DND-41 (cell line): ENCODE results near the gene DLG2.
"Not testable (repeated sequence)": the region's sequence is repeated elsewhere in the genome, so short reads cannot be mapped to it uniquely, and the experiment has no call there.

Experiments used
- ATAC-seq: fragments of 200-7000 bp; cut with Tn5 transposase; 3 replicates; pipeline ENCODE4 v1.9.1; 2021; ENCODE audit warnings: low read depth; ENCODE audit not compliant: insufficient read depth
- DNase-seq: peaks from one replicate; pipeline ENCODE4 v3.0.0-alpha.2; 2020
- H2AFZ ChIP-seq: 2 replicates; pipeline ENCODE4 v1.6.0; 2012; ENCODE audit warnings: low read depth, low read length
- H3K27ac ChIP-seq: 2 replicates; pipeline ENCODE4 v1.5.1; 2012; ENCODE audit warnings: low read length, inconsistent platforms
- H3K27me3 ChIP-seq: fragments of 200-600 bp; sonication (generic); 2 replicates; pipeline ENCODE4 v1.6.0; 2012; ENCODE audit warnings: low read length, mild to moderate bottlenecking, inconsistent platforms; ENCODE audit not compliant: insufficient read depth, poor library complexity
- H3K36me3 ChIP-seq: 2 replicates; pipeline ENCODE4 v1.5.1; 2012; ENCODE audit warnings: low read length, inconsistent platforms; ENCODE audit not compliant: insufficient read depth
- H3K4me1 ChIP-seq: 2 replicates; pipeline ENCODE4 v1.5.1; 2012; ENCODE audit warnings: mild to moderate bottlenecking, low read length; ENCODE audit not compliant: insufficient read depth
- H3K4me2 ChIP-seq: 2 replicates; pipeline ENCODE4 v1.6.0; 2012; ENCODE audit warnings: mild to moderate bottlenecking, moderate library complexity, low read length, inconsistent platforms; ENCODE audit not compliant: insufficient read depth
- H3K4me3 ChIP-seq, 2 experiments: fragments of 200-600 bp in 1 of 2; shearing (Covaris generic) in 1 of 2; 2 replicates each; pipeline ENCODE4 v1.5.1; 2012 to 2016; ENCODE audit warnings: inconsistent platforms in 2 of 2, low read length in 2 of 2, mild to moderate bottlenecking in 2 of 2, low read depth in 1 of 2, moderate library complexity in 1 of 2
- H3K79me2 ChIP-seq: 2 replicates; pipeline ENCODE4 v1.6.0; 2012; ENCODE audit warnings: low read length, inconsistent platforms; ENCODE audit not compliant: insufficient read depth
- H3K9ac ChIP-seq: 2 replicates; pipeline ENCODE4 v1.6.0; 2012; ENCODE audit warnings: low read depth, mild to moderate bottlenecking, inconsistent platforms, low read length, moderate library complexity
- H3K9me3 ChIP-seq: 2 replicates; pipeline ENCODE4 v1.5.1; 2012; ENCODE audit warnings: low read length, moderate library complexity, mild to moderate bottlenecking, inconsistent platforms; ENCODE audit not compliant: insufficient read depth, severe bottlenecking
- H4K20me1 ChIP-seq: 2 replicates; pipeline ENCODE4 v1.6.0; 2012; ENCODE audit warnings: low read length; ENCODE audit not compliant: insufficient read depth
- EZH2 ChIP-seq: IDR thresholded peaks from 3 replicates; pipeline ENCODE4 v1.6.1; 2012; ENCODE audit warnings: borderline replicate concordance, low read depth, mild to moderate bottlenecking, moderate library complexity, low read length, inconsistent platforms; ENCODE audit not compliant: severe bottlenecking
- TF ChIP-seq, protein P1 (sequence below): IDR thresholded peaks from 2 replicates; pipeline ENCODE4 v1.5.1; 2012; ENCODE audit warnings: borderline replicate concordance, low read length, moderate library complexity, mild to moderate bottlenecking; ENCODE audit not compliant: poor library complexity, severe bottlenecking; ENCODE audit errors: extremely low read depth

The DLG2 gene

GRCh38 chr11:85236211-85236610, 390.9 kb downstream of the DLG2 start:
- H3K4me3 ChIP-seq, result no peak overlapping the region
- ATAC-seq, result no peak
- no peaks in the 10 kb centered on the region for H3K4me1 ChIP-seq
- H3K79me2 ChIP-seq, result no peaks in the 10 kb centered on the region
- no peak for DNase-seq
- TF ChIP-seq EZH2, result no peak
- TF ChIP-seq, protein P1, sequence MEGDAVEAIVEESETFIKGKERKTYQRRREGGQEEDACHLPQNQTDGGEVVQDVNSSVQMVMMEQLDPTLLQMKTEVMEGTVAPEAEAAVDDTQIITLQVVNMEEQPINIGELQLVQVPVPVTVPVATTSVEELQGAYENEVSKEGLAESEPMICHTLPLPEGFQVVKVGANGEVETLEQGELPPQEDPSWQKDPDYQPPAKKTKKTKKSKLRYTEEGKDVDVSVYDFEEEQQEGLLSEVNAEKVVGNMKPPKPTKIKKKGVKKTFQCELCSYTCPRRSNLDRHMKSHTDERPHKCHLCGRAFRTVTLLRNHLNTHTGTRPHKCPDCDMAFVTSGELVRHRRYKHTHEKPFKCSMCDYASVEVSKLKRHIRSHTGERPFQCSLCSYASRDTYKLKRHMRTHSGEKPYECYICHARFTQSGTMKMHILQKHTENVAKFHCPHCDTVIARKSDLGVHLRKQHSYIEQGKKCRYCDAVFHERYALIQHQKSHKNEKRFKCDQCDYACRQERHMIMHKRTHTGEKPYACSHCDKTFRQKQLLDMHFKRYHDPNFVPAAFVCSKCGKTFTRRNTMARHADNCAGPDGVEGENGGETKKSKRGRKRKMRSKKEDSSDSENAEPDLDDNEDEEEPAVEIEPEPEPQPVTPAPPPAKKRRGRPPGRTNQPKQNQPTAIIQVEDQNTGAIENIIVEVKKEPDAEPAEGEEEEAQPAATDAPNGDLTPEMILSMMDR, result no peak
- no peak overlapping the region for H2AFZ ChIP-seq
- H3K9me3 ChIP-seq, result no peaks in the 10 kb centered on the region
- no peak overlapping the region for H3K27ac ChIP-seq
- H3K36me3 ChIP-seq, result no peaks in the 10 kb centered on the region
- no peaks in the 10 kb centered on the region for H4K20me1 ChIP-seq
- no peak overlapping the region for H3K9ac ChIP-seq
- H3K27me3 ChIP-seq, result no peaks in the 10 kb centered on the region
- no peak overlapping the region for H3K4me2 ChIP-seq

DNA sequence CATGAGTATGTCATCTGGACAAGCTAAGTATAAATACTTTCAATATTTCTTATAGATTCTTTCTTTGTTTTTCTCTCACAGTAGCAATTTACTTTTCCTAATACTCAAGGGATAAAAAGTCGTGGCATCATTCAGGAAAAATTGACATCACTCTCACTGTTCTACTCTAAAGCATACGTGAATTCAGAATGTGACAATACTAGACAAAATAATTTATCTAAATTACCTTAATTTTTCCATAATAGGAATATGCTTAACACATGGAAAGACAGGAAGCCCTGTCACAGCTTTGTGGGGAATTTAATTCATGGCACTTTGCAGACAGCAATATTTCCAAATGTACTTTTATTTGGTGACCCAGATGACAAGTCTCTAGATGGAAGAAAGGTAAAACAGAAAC, 394.6 kb downstream of the DLG2 start:
- no peak for DNase-seq
- Histone ChIP-seq H3K9me3 (no peaks in the 10 kb centered on the region), H3K4me2 (no peak overlapping the region), H4K20me1 (no peaks in the 10 kb centered on the region), H3K9ac (no peak overlapping the region), H3K4me1 (no peaks in the 10 kb centered on the region), H3K27me3 (no peaks in the 10 kb centered on the region), H3K79me2 (no peaks in the 10 kb centered on the region), H3K27ac (no peak overlapping the region), H3K36me3 (no peaks in the 10 kb centered on the region), H2AFZ (no peak overlapping the region), H3K4me3 (no peak overlapping the region)
- no peak for ATAC-seq
- TF ChIP-seq, protein P1, result no peak
- TF ChIP-seq EZH2, result no peak

GRCh38 chr11:85231588-85231987, 395.6 kb downstream of the DLG2 start:
- Histone ChIP-seq H4K20me1 (no peaks in the 10 kb centered on the region), H3K4me1 (no peaks in the 10 kb centered on the region), H3K4me3 (no peak overlapping the region), H2AFZ (no peak overlapping the region), H3K27me3 (no peaks in the 10 kb centered on the region), H3K36me3 (no peaks in the 10 kb centered on the region), H3K79me2 (no peaks in the 10 kb centered on the region), H3K9ac (no peak overlapping the region), H3K9me3 (no peaks in the 10 kb centered on the region), H3K27ac (no peak overlapping the region), H3K4me2 (no peak overlapping the region)
- TF ChIP-seq, protein P1, result no peak
- no peak for TF ChIP-seq EZH2
- DNase-seq, result no peak
- ATAC-seq, result no peak

DNA sequence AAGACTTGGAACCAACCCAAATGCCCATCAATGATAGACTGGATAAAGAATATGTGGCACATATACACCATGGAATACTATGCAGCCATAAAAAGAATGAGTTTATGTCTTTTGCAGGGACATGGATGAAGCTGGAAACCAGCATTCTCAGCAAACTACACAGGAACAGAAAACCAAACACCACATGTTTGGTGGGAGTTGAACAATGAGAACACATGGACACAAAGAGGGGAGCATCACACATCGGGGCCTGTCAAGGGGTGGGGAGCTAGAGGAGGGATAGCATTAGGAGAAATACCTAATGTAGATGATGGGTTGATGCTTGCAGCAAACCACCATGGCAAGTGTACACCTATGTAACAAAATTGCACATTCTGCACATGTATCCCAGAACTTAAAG, 397.4 kb downstream of the DLG2 start:
- not testable (repeated sequence) for H3K4me3 ChIP-seq, H3K36me3 ChIP-seq, H2AFZ ChIP-seq, H3K9ac ChIP-seq, H3K79me2 ChIP-seq, H3K4me2 ChIP-seq, H3K9me3 ChIP-seq, H3K27ac ChIP-seq, H3K27me3 ChIP-seq, H3K4me1 ChIP-seq, H4K20me1 ChIP-seq, DNase-seq, ATAC-seq
